ENCODE measurements around the gene ZNF256. TPM values are rescaled to one million over a fixed set of nuclear protein-coding genes. Genes with fewer than 3 reads are reported as not detected.
A peak's percentile ranks its signal among the peaks of the same experiment; 100 is the strongest.
"Not testable (repeated sequence)": the region's sequence is repeated elsewhere in the genome, so short reads cannot be mapped to it uniquely, and the experiment has no call there.

Gene ZNF256
- total RNA-seq, 1 donor from 2014 or later, result 6.3 TPM

- H3K27me3 Mint-ChIP-seq (ENCODE audit: unreplicated experiment), result not testable (repeated sequence)
- H3K9me3 Mint-ChIP-seq (ENCODE audit: unreplicated experiment), result peaks cover 19% of the 10 kb centered on the region
- H3K36me3 Mint-ChIP-seq (ENCODE audit: unreplicated experiment), result peaks cover 63% of the 10 kb centered on the region
- peak within 1 kb of the TSS; percentile 93 for H3K27ac Mint-ChIP-seq (ENCODE audit: unreplicated experiment)
- peak; percentile 89 for DNase-seq (ENCODE audit: extremely low spot score, unreplicated experiment)
- peak; percentile 33 for TF ChIP-seq CTCF (IDR thresholded peaks at IDR 0.05)
- peaks cover 15% of the 10 kb centered on the region for H3K4me1 Mint-ChIP-seq (ENCODE audit: unreplicated experiment)
- H3K4me3 Mint-ChIP-seq (ENCODE audit: unreplicated experiment), result peak within 1 kb of the TSS; percentile 91
These were observed 31.1 kb downstream of the ZNF256 start, which contains the start of gene ZNF417 for GRCh38 chr19:57916168-57916995. Gene ZNF417 (minus strand): TSS chr19:57916592. CDS start chr19:57916411, 181 bp downstream.

GRCh38 chr19:57914531-57914930, 33.0 kb downstream of the ZNF256 start:
- Mint-ChIP-seq H3K27ac (ENCODE audit: unreplicated experiment) (no peak overlapping the region), H3K9me3 (ENCODE audit: unreplicated experiment) (peaks cover 26% of the 10 kb centered on the region), H3K27me3 (ENCODE audit: unreplicated experiment) (no peaks in the 10 kb centered on the region), H3K4me1 (ENCODE audit: unreplicated experiment) (peaks cover 15% of the 10 kb centered on the region), H3K36me3 (ENCODE audit: unreplicated experiment) (peaks cover 65% of the 10 kb centered on the region), H3K4me3 (ENCODE audit: unreplicated experiment) (peak overlapping the region; percentile 44)
- TF ChIP-seq CTCF (IDR thresholded peaks at IDR 0.05), result no peak
- DNase-seq (ENCODE audit: extremely low spot score, unreplicated experiment), result no peak

GRCh38 chr19:57907394-57907793, 40.1 kb downstream of the ZNF256 start:
- TF ChIP-seq CTCF (IDR thresholded peaks at IDR 0.05), result no peak
- H3K4me3 Mint-ChIP-seq (ENCODE audit: unreplicated experiment), result no peak overlapping the region
- H3K36me3 Mint-ChIP-seq (ENCODE audit: unreplicated experiment), result peaks cover 68% of the 10 kb centered on the region
- no peak overlapping the region for H3K27ac Mint-ChIP-seq (ENCODE audit: unreplicated experiment)
- H3K9me3 Mint-ChIP-seq (ENCODE audit: unreplicated experiment), result peaks cover 40% of the 10 kb centered on the region
- DNase-seq (ENCODE audit: extremely low spot score, unreplicated experiment), result no peak
- no peaks in the 10 kb centered on the region for H3K4me1 Mint-ChIP-seq (ENCODE audit: unreplicated experiment)
- H3K27me3 Mint-ChIP-seq (ENCODE audit: unreplicated experiment), result no peaks in the 10 kb centered on the region

- no peak for TF ChIP-seq CTCF (IDR thresholded peaks at IDR 0.05)
- H3K4me3 Mint-ChIP-seq (ENCODE audit: unreplicated experiment), result no peak overlapping the region
- H3K9me3 Mint-ChIP-seq (ENCODE audit: unreplicated experiment), result peaks cover 25% of the 10 kb centered on the region
- peaks cover 48% of the 10 kb centered on the region for H3K36me3 Mint-ChIP-seq (ENCODE audit: unreplicated experiment)
- H3K4me1 Mint-ChIP-seq (ENCODE audit: unreplicated experiment), result no peaks in the 10 kb centered on the region
- no peak for DNase-seq (ENCODE audit: extremely low spot score, unreplicated experiment)
- H3K27me3 Mint-ChIP-seq (ENCODE audit: unreplicated experiment), result no peaks in the 10 kb centered on the region
- H3K27ac Mint-ChIP-seq (ENCODE audit: unreplicated experiment), result no peak overlapping the region
These were observed 42.2 kb downstream of the ZNF256 start for GRCh38 chr19:57905258-57905657.

GRCh38 chr19:57903618-57904184, 43.8 kb downstream of the ZNF256 start:
- Mint-ChIP-seq H3K27ac (ENCODE audit: unreplicated experiment) (no peak overlapping the region), H3K9me3 (ENCODE audit: unreplicated experiment) (peaks cover 25% of the 10 kb centered on the region), H3K27me3 (ENCODE audit: unreplicated experiment) (no peaks in the 10 kb centered on the region), H3K4me1 (ENCODE audit: unreplicated experiment) (no peaks in the 10 kb centered on the region), H3K36me3 (ENCODE audit: unreplicated experiment) (peaks cover 38% of the 10 kb centered on the region), H3K4me3 (ENCODE audit: unreplicated experiment) (no peak overlapping the region)
- no peak for DNase-seq (ENCODE audit: extremely low spot score, unreplicated experiment)
- TF ChIP-seq CTCF (IDR thresholded peaks at IDR 0.05), result no peak
